Lower leg skin (tissue), 3 donors: ENCODE measurements around the gene ZNF280B.

ENCODE experiments used
- CTCF ChIP-seq, 3 donors: fragments of 450-650 bp; IDR thresholded peaks; one replicate each; pipeline ENCODE4 v1.5.1; 2016; ENCODE audit warnings: antibody characterized with exemption in 3 of 3, mild to moderate bottlenecking in 3 of 3, moderate library complexity in 2 of 3
- POLR2A ChIP-seq, 2 donors: fragments of 450-650 bp; IDR thresholded peaks; one replicate each; pipeline ENCODE4 v1.6.1; 2016 to 2017; ENCODE audit warnings: antibody characterized with exemption in 2 of 2, mild to moderate bottlenecking in 1 of 2, moderate library complexity in 1 of 2

- TF ChIP-seq CTCF (IDR thresholded peaks at IDR 0.05) = no peak
- no peak for TF ChIP-seq POLR2A (IDR thresholded peaks at IDR 0.05)
These were observed at the start of gene ZNF280B for GRCh38 chr22:22508274-22509176.
